Measurements from ENCODE around the gene DBF4. TPM values are rescaled to one million over a fixed set of nuclear protein-coding genes. Genes with fewer than 3 reads are reported as not detected.
"Not testable (repeated sequence)": the region's sequence is repeated elsewhere in the genome, so short reads cannot be mapped to it uniquely, and the experiment has no call there.

DBF4 gene
- 15.4 TPM for polyA plus RNA-seq (2013, experiment 1 of 2; ENCODE audit: insufficient read length)
- polyA plus RNA-seq (2013, experiment 2 of 2; ENCODE audit: insufficient read length) = 18.2 TPM

GRCh38 chr7:87876040-87876868 is at the start of gene DBF4, which contains the start of gene SLC25A40:
DBF4 (plus strand) TSS chr7:87876493; CDS start chr7:87876733, 240 bp downstream.
SLC25A40 (minus strand) TSS chr7:87876360; CDS start chr7:87858727, 17,633 bp downstream.
- DNase-seq = peak; percentile 92

- not testable (repeated sequence) for DNase-seq
These were observed 47.9 kb upstream of the DBF4 start for GRCh38 chr7:87828383-87828782.

GRCh38 chr7:87831097-87831496 is 45.2 kb upstream of the DBF4 start:
- DNase-seq = peak; percentile 2

- no peak for DNase-seq
These were observed 43.2 kb upstream of the DBF4 start for GRCh38 chr7:87833130-87833529.

GRCh38 chr7:87837597-87837996 is 38.7 kb upstream of the DBF4 start:
- DNase-seq = no peak

GRCh38 chr7:87850836-87851593 is 25.3 kb upstream of the DBF4 start:
- peak; percentile 35 for DNase-seq

- DNase-seq = no peak
These were observed 24.0 kb upstream of the DBF4 start for GRCh38 chr7:87852306-87852705.

- peak; percentile 39 for DNase-seq
These were observed 22.9 kb upstream of the DBF4 start for GRCh38 chr7:87853237-87853864.

- no peak for DNase-seq
These were observed 17.7 kb upstream of the DBF4 start for GRCh38 chr7:87858417-87859100.

- DNase-seq = no peak
These were observed 10.2 kb upstream of the DBF4 start for GRCh38 chr7:87866089-87866488.

GRCh38 chr7:87866533-87866932 is 9.8 kb upstream of the DBF4 start:
- DNase-seq = not testable (repeated sequence)

- no peak for DNase-seq
These were observed 5.8 kb upstream of the DBF4 start for GRCh38 chr7:87870471-87870870.

GRCh38 chr7:87872346-87872745 is 3.9 kb upstream of the DBF4 start:
- DNase-seq = no peak

- not testable (repeated sequence) for DNase-seq
These were observed 3.0 kb upstream of the DBF4 start for GRCh38 chr7:87873328-87873727.

- no peak for DNase-seq
These were observed 2.2 kb upstream of the DBF4 start for GRCh38 chr7:87874066-87874465.

- no peak for DNase-seq
These were observed 898 bp upstream of the DBF4 start for GRCh38 chr7:87875151-87876039.

GRCh38 chr7:87876869-87877234 is 559 bp downstream of the DBF4 start:
- DNase-seq = peak; percentile 59

- no peak for DNase-seq
These were observed 1.2 kb downstream of the DBF4 start for GRCh38 chr7:87877366-87878040.

GRCh38 chr7:87878208-87878735 is 2.0 kb downstream of the DBF4 start:
- DNase-seq = peak; percentile 22

GRCh38 chr7:87882151-87882937 is 6.1 kb downstream of the DBF4 start:
- no peak for DNase-seq

Data from fibroblast of skin of scalp (primary cell).